Colonic mucosa (tissue), 4 donors: Measurements from ENCODE around the gene IGDCC3. TPM values are rescaled to one million over a fixed set of nuclear protein-coding genes. Genes with fewer than 3 reads are reported as not detected.
"Not testable (repeated sequence)": the region's sequence is repeated elsewhere in the genome, so short reads cannot be mapped to it uniquely, and the experiment has no call there.

Experiments
- DNase-seq: peaks from one replicate; pipeline ENCODE4 v3.0.0-alpha.2; 2020
- H3K27ac ChIP-seq: fragments of 200-600 bp; one replicate; pipeline ENCODE4 v1.8.0; 2021
- H3K27me3 ChIP-seq: fragments of 200-600 bp; one replicate; pipeline ENCODE4 v1.8.0; 2021
- H3K36me3 ChIP-seq: fragments of 200-600 bp; one replicate; pipeline ENCODE4 v1.8.0; 2021
- H3K4me1 ChIP-seq: fragments of 200-600 bp; one replicate; pipeline ENCODE4 v1.8.0; 2021; ENCODE audit warnings: mild to moderate bottlenecking
- H3K4me3 ChIP-seq: fragments of 200-600 bp; one replicate; pipeline ENCODE4 v1.8.0; 2021
- H3K9ac ChIP-seq, 2 donors: one replicate each; pipeline ENCODE4 v1.7.0; 2013; ENCODE audit warnings: control low read depth in 2 of 2, low read depth in 2 of 2, low read length in 2 of 2
- H3K9me3 ChIP-seq: fragments of 200-600 bp; one replicate; pipeline ENCODE4 v1.8.0; 2021
- intact Hi-C: fragments of 100-400 bp; cut with DNase I; formaldehyde crosslinking; loops from one replicate; pipeline ENCODE4 v1.14.1; 2022
- total RNA-seq, 2 donors: library from RNA; stranded (reverse); fragmentation: NEBNext Ultra II Directional in 1 of 2; extraction: Animal tissue kit (Norgen Biotek cat#: 25700) in 1 of 2; gene quantifications; one replicate each; pipeline ENCODE4 v1.2.1, GENCODE V29; 2021
- TF ChIP-seq, protein P1 (sequence below): fragments of 200-600 bp; IDR thresholded peaks from one replicate; pipeline ENCODE4 v1.8.0; 2022; ENCODE audit warnings: antibody characterized with exemption, mild to moderate bottlenecking
- donor health status: healthy.
- donor health status: DM: no; HTN: no; CAD: no.
- donor health status: DM: no; HTN: no; CAD: no.

The IGDCC3 gene
- total RNA-seq, 2 donors from 2014 or later = 0.12 TPM; not detected in 1

DNA sequence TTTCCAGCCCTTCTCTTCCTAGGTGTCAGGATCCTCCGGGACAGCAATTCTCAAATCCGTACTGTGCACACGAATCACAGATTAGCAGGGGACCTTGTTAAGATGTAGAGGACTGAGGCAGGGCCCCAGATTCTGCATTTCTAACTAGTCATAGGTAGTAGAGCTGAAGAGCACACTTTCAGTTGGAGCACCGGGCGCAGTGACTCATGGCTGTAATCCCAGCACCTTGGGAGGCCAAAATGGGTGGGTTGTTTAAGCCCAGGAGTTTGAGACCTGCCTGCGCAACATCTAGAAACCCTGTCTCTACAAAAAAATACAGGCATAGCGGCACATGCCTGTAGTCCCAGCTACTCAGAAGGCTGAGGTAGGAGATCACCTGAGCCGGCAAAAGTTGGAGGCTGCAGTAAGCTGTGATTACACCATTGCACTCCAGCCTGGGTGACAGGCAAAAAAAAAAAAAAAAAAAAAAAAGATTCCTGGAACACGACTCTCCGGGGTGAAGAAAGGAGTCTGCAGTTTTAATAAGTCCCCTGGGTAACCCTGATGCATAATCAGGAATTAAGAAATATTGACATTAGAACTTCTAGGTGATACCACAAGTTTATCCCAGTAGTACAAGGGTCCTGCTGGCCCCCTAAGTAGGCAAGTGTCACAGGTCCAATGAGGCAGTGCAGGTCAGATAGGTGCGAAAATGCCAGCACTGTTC, 21.4 kb upstream of the IGDCC3 start:
- intact Hi-C loops = no loop called here
- Histone ChIP-seq H3K27ac (no peak overlapping the region), H3K27me3 (peaks cover 20% of the 10 kb centered on the region), H3K4me1 (no peaks in the 10 kb centered on the region), H3K36me3 (no peaks in the 10 kb centered on the region), H3K4me3 (no peak overlapping the region), H3K9ac (no peak overlapping the region), H3K9me3 (no peaks in the 10 kb centered on the region)
- TF ChIP-seq, protein P1, sequence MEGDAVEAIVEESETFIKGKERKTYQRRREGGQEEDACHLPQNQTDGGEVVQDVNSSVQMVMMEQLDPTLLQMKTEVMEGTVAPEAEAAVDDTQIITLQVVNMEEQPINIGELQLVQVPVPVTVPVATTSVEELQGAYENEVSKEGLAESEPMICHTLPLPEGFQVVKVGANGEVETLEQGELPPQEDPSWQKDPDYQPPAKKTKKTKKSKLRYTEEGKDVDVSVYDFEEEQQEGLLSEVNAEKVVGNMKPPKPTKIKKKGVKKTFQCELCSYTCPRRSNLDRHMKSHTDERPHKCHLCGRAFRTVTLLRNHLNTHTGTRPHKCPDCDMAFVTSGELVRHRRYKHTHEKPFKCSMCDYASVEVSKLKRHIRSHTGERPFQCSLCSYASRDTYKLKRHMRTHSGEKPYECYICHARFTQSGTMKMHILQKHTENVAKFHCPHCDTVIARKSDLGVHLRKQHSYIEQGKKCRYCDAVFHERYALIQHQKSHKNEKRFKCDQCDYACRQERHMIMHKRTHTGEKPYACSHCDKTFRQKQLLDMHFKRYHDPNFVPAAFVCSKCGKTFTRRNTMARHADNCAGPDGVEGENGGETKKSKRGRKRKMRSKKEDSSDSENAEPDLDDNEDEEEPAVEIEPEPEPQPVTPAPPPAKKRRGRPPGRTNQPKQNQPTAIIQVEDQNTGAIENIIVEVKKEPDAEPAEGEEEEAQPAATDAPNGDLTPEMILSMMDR = no peak
- no peak for DNase-seq

- peaks cover 20% of the 10 kb centered on the region for H3K27me3 ChIP-seq
- H3K4me3 ChIP-seq, H3K4me1 ChIP-seq, H3K27ac ChIP-seq, H3K9me3 ChIP-seq, intact Hi-C loops, H3K36me3 ChIP-seq, H3K9ac ChIP-seq, DNase-seq: not testable (repeated sequence)
These were observed 20.7 kb upstream of the IGDCC3 start for GRCh38 chr15:65398486-65398885.

DNA sequence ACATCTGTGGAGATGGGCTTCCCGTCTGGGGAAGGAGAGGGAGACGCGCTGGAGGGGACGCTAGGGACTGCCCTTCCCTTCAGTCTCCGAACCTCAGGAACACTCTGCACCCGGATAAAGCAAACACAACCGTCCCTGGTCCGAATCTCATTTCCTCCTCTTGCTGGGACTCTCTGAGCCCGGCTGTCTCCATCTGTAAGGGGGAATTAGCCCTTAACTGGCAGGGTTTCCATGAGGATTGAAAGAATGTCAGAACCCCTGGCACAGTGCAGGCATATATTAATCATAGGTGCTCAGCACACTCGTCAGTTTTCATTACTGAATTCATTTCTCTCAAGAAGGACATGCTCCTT, 19.1 kb upstream of the IGDCC3 start:
- H3K27ac ChIP-seq = no peak overlapping the region
- no peaks in the 10 kb centered on the region for H3K4me1 ChIP-seq
- no peak overlapping the region for H3K9ac ChIP-seq
- peaks cover 20% of the 10 kb centered on the region for H3K27me3 ChIP-seq
- no peak for DNase-seq
- TF ChIP-seq, protein P1 = no peak
- no peaks in the 10 kb centered on the region for H3K36me3 ChIP-seq
- no peak overlapping the region for H3K4me3 ChIP-seq
- no peaks in the 10 kb centered on the region for H3K9me3 ChIP-seq
- intact Hi-C loops = no loop called here

DNA sequence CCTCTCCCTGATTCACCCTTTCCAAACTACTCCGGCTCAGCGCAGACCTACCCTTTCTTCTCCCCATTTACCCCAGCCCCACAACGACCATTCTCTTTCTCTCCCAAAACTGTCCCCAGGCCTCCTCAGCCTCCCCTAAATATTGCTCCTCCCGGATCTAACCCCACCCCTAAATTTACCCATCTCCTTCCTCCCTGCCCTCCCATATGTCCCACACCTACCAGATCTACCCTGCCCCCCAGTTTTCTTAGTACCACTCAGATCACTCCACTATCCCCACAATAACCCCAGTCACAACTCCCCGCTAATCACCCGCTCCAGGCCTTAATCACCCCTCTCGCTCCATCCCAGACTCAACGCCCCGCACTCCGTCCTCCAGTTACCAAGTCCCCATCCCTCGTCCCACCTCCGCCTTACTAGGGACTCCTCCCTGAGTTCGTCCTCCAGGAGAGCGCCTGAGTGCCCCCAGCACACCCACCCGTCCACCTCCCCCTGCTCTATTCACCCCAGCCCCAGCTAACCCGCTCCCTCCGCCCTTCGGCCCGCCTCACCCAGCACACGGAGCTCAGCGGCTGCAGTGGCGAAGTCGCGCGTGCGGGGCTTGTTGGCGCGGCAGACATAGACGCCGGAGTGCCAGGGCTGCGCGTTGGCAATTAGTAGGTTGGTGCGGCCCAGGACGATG, 18.6 kb upstream of the IGDCC3 start:
- no peak overlapping the region for H3K4me3 ChIP-seq
- H3K36me3 ChIP-seq = no peaks in the 10 kb centered on the region
- TF ChIP-seq, protein P1 = no peak
- no peak overlapping the region for H3K27ac ChIP-seq
- H3K4me1 ChIP-seq = no peaks in the 10 kb centered on the region
- intact Hi-C loops = no loop called here
- H3K27me3 ChIP-seq = peaks cover 20% of the 10 kb centered on the region
- no peak overlapping the region for H3K9ac ChIP-seq
- no peak for DNase-seq
- no peaks in the 10 kb centered on the region for H3K9me3 ChIP-seq

DNA sequence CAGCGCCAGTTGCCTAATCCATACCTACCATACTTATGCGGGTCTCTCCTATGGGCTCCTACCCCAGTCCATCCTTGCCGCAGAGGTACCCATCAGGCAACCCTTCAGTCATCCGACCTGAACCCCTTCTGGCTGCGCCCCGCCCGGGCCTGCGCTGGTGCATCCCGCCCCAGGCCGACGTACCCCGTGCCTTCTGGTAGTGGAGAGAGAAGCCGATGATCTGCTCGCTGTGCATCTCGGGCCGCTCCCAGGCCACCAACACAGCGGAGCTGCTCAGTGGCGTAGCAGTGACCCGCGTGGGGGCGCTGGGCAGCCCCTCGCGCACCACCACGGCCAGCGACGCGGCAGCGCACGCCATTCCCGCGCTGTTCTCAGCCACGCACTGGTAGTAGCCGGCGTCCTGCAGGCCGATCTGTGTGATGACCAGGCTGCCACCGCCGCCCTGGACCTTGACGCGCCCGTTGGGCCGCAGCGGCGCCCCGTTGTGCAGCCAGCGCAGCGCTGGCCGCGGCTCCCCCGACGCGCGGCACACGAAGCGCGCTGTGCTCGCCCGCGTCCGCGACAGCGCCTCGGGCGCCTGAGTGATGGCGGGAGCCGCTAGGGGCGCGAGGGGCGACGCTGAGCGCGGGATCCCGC, 17.9 kb upstream of the IGDCC3 start:
- no peak for DNase-seq
- H3K4me1 ChIP-seq = no peaks in the 10 kb centered on the region
- no peak overlapping the region for H3K4me3 ChIP-seq
- no peaks in the 10 kb centered on the region for H3K36me3 ChIP-seq
- no peak overlapping the region for H3K9ac ChIP-seq
- TF ChIP-seq, protein P1 = no peak
- intact Hi-C loops = no loop called here
- H3K9me3 ChIP-seq = no peaks in the 10 kb centered on the region
- H3K27me3 ChIP-seq = peaks cover 20% of the 10 kb centered on the region
- H3K27ac ChIP-seq = no peak overlapping the region

DNA sequence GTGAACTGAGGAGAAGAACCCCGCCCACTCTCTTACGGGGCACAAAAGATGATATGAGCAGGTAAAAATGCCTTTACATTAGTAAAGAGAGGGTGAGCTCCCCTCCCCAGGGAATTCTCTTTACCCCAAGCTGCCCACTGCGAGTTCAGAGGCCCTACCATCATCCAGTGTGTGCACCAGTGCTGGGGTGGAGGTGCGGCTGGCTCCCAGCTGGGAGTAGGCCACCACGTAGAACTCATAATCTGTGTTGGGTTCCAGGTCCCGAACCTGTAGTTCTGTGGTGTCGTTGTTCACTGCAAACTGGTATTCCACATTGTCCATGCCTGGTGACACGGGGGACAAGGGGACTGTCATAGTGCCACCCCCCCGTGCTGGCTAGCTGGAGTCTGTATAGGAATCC, 17.1 kb upstream of the IGDCC3 start:
- H3K27me3 ChIP-seq = peaks cover 20% of the 10 kb centered on the region

More for the DNA sequence above, 17.1 kb upstream of the IGDCC3 start:
- DNase-seq = no peak
- no peak overlapping the region for H3K27ac ChIP-seq
- H3K36me3 ChIP-seq = no peaks in the 10 kb centered on the region
- intact Hi-C loops = no loop called here
- no peak overlapping the region for H3K4me3 ChIP-seq
- H3K4me1 ChIP-seq = no peaks in the 10 kb centered on the region
- H3K9ac ChIP-seq = no peak overlapping the region
- H3K9me3 ChIP-seq = no peaks in the 10 kb centered on the region
- TF ChIP-seq, protein P1 = no peak
